Glutamatergic neuron (in vitro differentiated cells): ENCODE results near the gene H1-8. TPM values are rescaled to one million over a fixed set of nuclear protein-coding genes. Genes with fewer than 3 reads are reported as not detected.
"Not testable (repeated sequence)": the region's sequence is repeated elsewhere in the genome, so short reads cannot be mapped to it uniquely, and the experiment has no call there.

Experiments used
- DNase-seq: peaks from one replicate; pipeline ENCODE4 v3.0.0; 2022
- H3K27ac Mint-ChIP-seq: one replicate; pipeline ENCODE4 v1.8.0; 2020; ENCODE audit warnings: mild to moderate bottlenecking, mixed read lengths, inconsistent platforms; ENCODE audit not compliant: unreplicated experiment
- H3K27me3 Mint-ChIP-seq: one replicate; pipeline ENCODE4 v1.8.0; 2020; ENCODE audit warnings: mild to moderate bottlenecking, moderate library complexity, mixed read lengths, inconsistent platforms; ENCODE audit not compliant: unreplicated experiment
- H3K36me3 Mint-ChIP-seq: one replicate; pipeline ENCODE4 v1.8.0; 2020; ENCODE audit warnings: mild to moderate bottlenecking, mixed read lengths, inconsistent platforms; ENCODE audit not compliant: unreplicated experiment
- H3K4me1 Mint-ChIP-seq: one replicate; pipeline ENCODE4 v1.8.0; 2020; ENCODE audit warnings: mild to moderate bottlenecking, low read depth, mixed read lengths, inconsistent platforms; ENCODE audit not compliant: unreplicated experiment
- H3K4me3 Mint-ChIP-seq: one replicate; pipeline ENCODE4 v1.8.0; 2020; ENCODE audit warnings: mild to moderate bottlenecking, mixed read lengths, inconsistent platforms; ENCODE audit not compliant: unreplicated experiment
- H3K9me3 Mint-ChIP-seq: one replicate; pipeline ENCODE4 v1.8.0; 2020; ENCODE audit warnings: mild to moderate bottlenecking, moderate library complexity, mixed read lengths, inconsistent platforms; ENCODE audit not compliant: unreplicated experiment
- CTCF ChIP-seq: fragments of 200-600 bp; sonication (generic); IDR thresholded peaks from one replicate; pipeline ENCODE4 v1.5.0; 2021; ENCODE audit not compliant: partially characterized antibody, unreplicated experiment
- total RNA-seq: library from RNA; stranded (reverse); fragmentation: NEBNext Ultra II Directional; extraction: Animal tissue kit (Norgen Biotek cat#: 25700); gene quantifications from one replicate; pipeline ENCODE4 v1.2.1, GENCODE V29; 2021; ENCODE audit not compliant: unreplicated experiment

Gene H1-8
- total RNA-seq, 1 donor from 2014 or later, result not detected

GRCh38 chr3:129543999-129544398 is 1.0 kb downstream of the H1-8 start:
- no peak for TF ChIP-seq CTCF
- no peak overlapping the region for H3K4me3 Mint-ChIP-seq
- no peaks in the 10 kb centered on the region for H3K36me3 Mint-ChIP-seq
- H3K4me1 Mint-ChIP-seq, result peaks cover 4% of the 10 kb centered on the region
- H3K27ac Mint-ChIP-seq, result no peak overlapping the region
- peaks cover 5% of the 10 kb centered on the region for H3K27me3 Mint-ChIP-seq
- H3K9me3 Mint-ChIP-seq, result peaks cover 5% of the 10 kb centered on the region
- no peak for DNase-seq

- H3K9me3 Mint-ChIP-seq, H3K4me3 Mint-ChIP-seq, H3K27ac Mint-ChIP-seq, DNase-seq, H3K27me3 Mint-ChIP-seq, H3K4me1 Mint-ChIP-seq, H3K36me3 Mint-ChIP-seq: not testable (repeated sequence)
Observed at GRCh38 chr3:129545951-129546350, 3.0 kb downstream of the H1-8 start.

- H3K27ac Mint-ChIP-seq, result no peak overlapping the region
- TF ChIP-seq CTCF, result no peak
- peaks cover 9% of the 10 kb centered on the region for H3K27me3 Mint-ChIP-seq
- peaks cover 2% of the 10 kb centered on the region for H3K4me1 Mint-ChIP-seq
- DNase-seq, result no peak
- no peaks in the 10 kb centered on the region for H3K9me3 Mint-ChIP-seq
- no peak overlapping the region for H3K4me3 Mint-ChIP-seq
- H3K36me3 Mint-ChIP-seq, result no peaks in the 10 kb centered on the region
Observed at GRCh38 chr3:129547241-129547640, 4.3 kb downstream of the H1-8 start.

GRCh38 chr3:129548104-129548965 is 5.4 kb downstream of the H1-8 start:
- Mint-ChIP-seq H3K27ac (no peak overlapping the region), H3K4me3 (no peak overlapping the region), H3K27me3 (peaks cover 13% of the 10 kb centered on the region), H3K36me3 (no peaks in the 10 kb centered on the region), H3K4me1 (peaks cover 7% of the 10 kb centered on the region), H3K9me3 (peaks cover 2% of the 10 kb centered on the region)
- no peak for DNase-seq
- TF ChIP-seq CTCF, result no peak

GRCh38 chr3:129549006-129549800 is 6.2 kb downstream of the H1-8 start:
- H3K27ac Mint-ChIP-seq, result no peak overlapping the region
- H3K4me3 Mint-ChIP-seq, result no peak overlapping the region
- H3K36me3 Mint-ChIP-seq, result no peaks in the 10 kb centered on the region
- H3K9me3 Mint-ChIP-seq, result peaks cover 2% of the 10 kb centered on the region
- TF ChIP-seq CTCF, result no peak
- H3K4me1 Mint-ChIP-seq, result peaks cover 15% of the 10 kb centered on the region
- DNase-seq, result no peak
- H3K27me3 Mint-ChIP-seq, result peaks cover 13% of the 10 kb centered on the region
